Fibroblast of lung (primary cell): ENCODE results near the gene ZC3HAV1.

Experiments used
- CTCF ChIP-seq, 2 donors: IDR thresholded peaks in 1 of 2; conservative IDR thresholded peaks in 1 of 2; 1 replicate in 1 of 2; 2 replicates in 1 of 2; pipeline ENCODE4 v1.5.1; 2011 to 2012; ENCODE audit warnings: low read length in 2 of 2, control low read depth in 1 of 2, inconsistent platforms in 1 of 2, low read depth in 1 of 2, mild to moderate bottlenecking in 1 of 2
- EZH2 ChIP-seq: IDR thresholded peaks from 2 replicates; pipeline ENCODE4 v1.5.1; 2012; ENCODE audit warnings: low read length, control low read depth, mild to moderate bottlenecking; ENCODE audit errors: missing control alignments

- TF ChIP-seq EZH2 (no peak), CTCF (conservative IDR thresholded peaks at IDR 0.05 in 1 of 2, IDR thresholded peaks at IDR 0.05 in 1 of 2; ENCODE audit: low read depth in 1 of 2, low read length in 2 of 2) (no peak)
Measured at GRCh38 chr7:139103057-139103815, 6.3 kb downstream of the ZC3HAV1 start.
